HepG2 (cell line): ENCODE results near the gene ARAP1. TPM values are rescaled to one million over a fixed set of nuclear protein-coding genes. Genes with fewer than 3 reads are reported as not detected.

Source experiments
- ATAC-seq: fragments of 200-7000 bp; cut with Tn5 transposase; 3 replicates; pipeline ENCODE4 v1.9.1; 2020; ENCODE audit warnings: mild to moderate bottlenecking, moderate library complexity
- BruUV-seq: library from RNA; stranded (reverse); fragments of 400-500 nt; replicated peaks from 2 replicates; lab custom pipeline; 2021; lab: Mats Ljungman, UMichigan
- CTCF ChIA-PET: fragments of 300-600 bp; formaldehyde crosslinking; extraction: SDS; loops from one replicate; lab custom pipeline; 2021; ENCODE audit warnings: low total read pairs, inconsistent platforms, low intra/inter-chr PET ratio; lab: Yijun Ruan, JAX
- POLR2A ChIA-PET: fragments of 350-600 bp; sonication (Branson Sonifier 250); formaldehyde crosslinking; loops from one replicate; lab custom pipeline; 2020; ENCODE audit warnings: antibody characterized with exemption, inconsistent platforms; lab: Yijun Ruan, JAX
- DNase-seq: peaks from one replicate; pipeline ENCODE4 v3.0.0-alpha.2; 2015; ENCODE audit warnings: low spot score
- FAIRE-seq: peaks from 3 replicates; lab custom pipeline; 2011; peaks lifted over from hg19 to GRCh38; lab: Jason Lieb, UNC
- H2AFZ ChIP-seq: one replicate; pipeline ENCODE4 v1.6.1; 2011; ENCODE audit warnings: low read length, inconsistent platforms
- H3K27ac ChIP-seq: fragments of 300-600 bp; 3 replicates; pipeline ENCODE4 v1.8.0; 2011; ENCODE audit warnings: mixed run types, mild to moderate bottlenecking, mixed read lengths, low read length, inconsistent platforms; ENCODE audit not compliant: insufficient read depth; ENCODE audit errors: extremely low read length
- H3K27me3 ChIP-seq, 2 experiments: fragments of 200-600 bp in 1 of 2; 2 replicates in 1 of 2; 3 replicates in 1 of 2; pipeline versions ENCODE4 v1.6.0 to v1.8.0; 2011; ENCODE audit warnings: low read length in 2 of 2, mild to moderate bottlenecking in 2 of 2, moderate library complexity in 2 of 2, inconsistent platforms in 1 of 2; ENCODE audit not compliant: insufficient read depth in 2 of 2, control insufficient read depth in 1 of 2
- H3K36me3 ChIP-seq, 2 experiments: fragments of 200-600 bp in 1 of 2; replicated peaks in 1 of 2; 2 replicates in 1 of 2; 3 replicates in 1 of 2; pipeline versions ENCODE4 v1.5.1 to v1.8.0; 2011; ENCODE audit warnings: low read length in 2 of 2, inconsistent platforms in 1 of 2; ENCODE audit not compliant: insufficient read depth in 2 of 2, control insufficient read depth in 1 of 2
- H3K4me1 ChIP-seq: 2 replicates; pipeline ENCODE4 v1.5.1; 2012; ENCODE audit warnings: low read length, inconsistent platforms; ENCODE audit not compliant: insufficient read depth
- H3K4me2 ChIP-seq: 2 replicates; pipeline ENCODE4 v1.6.0; 2011; ENCODE audit warnings: low read depth, low read length, inconsistent platforms
- H3K4me3 ChIP-seq, 3 experiments: fragments of 200-600 bp in 1 of 3; sonication (generic), shearing (Covaris generic) in 1 of 3; replicated peaks in 1 of 3; 2 replicates each; pipeline ENCODE4 v1.5.1; 2011 to 2016; ENCODE audit warnings: low read length in 3 of 3, inconsistent platforms in 2 of 3, low read depth in 2 of 3, mild to moderate bottlenecking in 2 of 3, control low read depth in 1 of 3, mixed read lengths in 1 of 3; ENCODE audit not compliant: insufficient read depth in 1 of 3
- H3K79me2 ChIP-seq: one replicate; pipeline ENCODE4 v1.6.1; 2011; ENCODE audit warnings: low read length, inconsistent platforms; ENCODE audit not compliant: insufficient read depth
- H3K9ac ChIP-seq: 2 replicates; pipeline ENCODE4 v1.6.0; 2011; ENCODE audit warnings: mild to moderate bottlenecking, low read depth, low read length, inconsistent platforms; ENCODE audit not compliant: insufficient read depth
- H3K9me3 ChIP-seq: 2 replicates; pipeline ENCODE4 v1.5.1; 2012; ENCODE audit warnings: mild to moderate bottlenecking, low read length
- H4K20me1 ChIP-seq: 2 replicates; pipeline ENCODE4 v1.6.0; 2011; ENCODE audit warnings: inconsistent platforms, mild to moderate bottlenecking, low read length, moderate library complexity; ENCODE audit not compliant: insufficient read depth
- MAFK ChIP-seq, 2 experiments: IDR thresholded peaks in 1 of 2; conservative IDR thresholded peaks in 1 of 2; 2 replicates each; pipeline ENCODE4 v1.6.1; 2011; ENCODE audit warnings: improper control_type of control experiment in 2 of 2, low read length in 2 of 2
- ZSCAN29 ChIP-seq: sonication (generic); formaldehyde crosslinking; conservative IDR thresholded peaks from 2 replicates; pipeline ENCODE4 v1.4.0; 2020; ENCODE audit warnings: mild to moderate bottlenecking, missing genetic modification reagents
- WGBS: methylation state at CpG from one replicate; pipeline ENCODE4 v1.1.6; 2017; ENCODE audit warnings: low lambda C conversion rate; 5-methylcytosine and 5-hydroxymethylcytosine counted together
- in situ Hi-C: cut with HindIII; loops from 2 replicates; pipeline ENCODE4 v1.10.0; 2017; ENCODE audit warnings: low pct_unique_long_range_greater_than_20kb; ENCODE audit not compliant: extremely low pct_ligation_motif_present
- intact Hi-C: fragments of 100-400 bp; cut with micrococcal nuclease; formaldehyde crosslinking; loops from one replicate; pipeline ENCODE4 v1.10.0; 2022; ENCODE audit not compliant: unreplicated experiment
- polyA plus RNA-seq, 8 experiments: library from polyadenylated mRNA; depleted of rRNA in 3 of 8; stranded (reverse) in 7 of 8; unstranded in 1 of 8; fragments of >200 nt; fragmentation: Illumina TruSeq in 4 of 8; extraction: Trizol in 4 of 8; gene quantifications; 2 replicates each; pipeline versions ENCODE4 v1.2.1 to v1.2.3, GENCODE V29; 2011 to 2016; ENCODE audit warnings: low read depth in 4 of 8, missing spikeins in 1 of 8, mixed read lengths in 1 of 8; ENCODE audit not compliant: insufficient read depth in 1 of 8
- total RNA-seq, 5 experiments: library from RNA; depleted of rRNA; stranded (reverse); fragments of >200 nt; fragmentation: Illumina TruSeq; extraction: Trizol; gene quantifications; 2 replicates each; pipeline ENCODE4 v1.2.3, GENCODE V29; 2016; ENCODE audit warnings: low read depth in 1 of 5
- TF ChIP-seq, protein P1 (sequence below): fragments of 450-650 bp; IDR thresholded peaks from 2 replicates; pipeline ENCODE4 v1.6.1; 2016
- TF ChIP-seq, protein P2 (sequence below): sonication (generic); formaldehyde crosslinking; IDR thresholded peaks from 2 replicates; pipeline ENCODE4 v1.4.0; 2020; ENCODE audit warnings: missing genetic modification reagents

Gene ARAP1
- total and polyA plus RNA-seq, 2 of the 13 experiments (the other 11 are each of a cell fraction or from before 2014, with no cell fraction given) = 43.2 to 55.5 TPM

DNA sequence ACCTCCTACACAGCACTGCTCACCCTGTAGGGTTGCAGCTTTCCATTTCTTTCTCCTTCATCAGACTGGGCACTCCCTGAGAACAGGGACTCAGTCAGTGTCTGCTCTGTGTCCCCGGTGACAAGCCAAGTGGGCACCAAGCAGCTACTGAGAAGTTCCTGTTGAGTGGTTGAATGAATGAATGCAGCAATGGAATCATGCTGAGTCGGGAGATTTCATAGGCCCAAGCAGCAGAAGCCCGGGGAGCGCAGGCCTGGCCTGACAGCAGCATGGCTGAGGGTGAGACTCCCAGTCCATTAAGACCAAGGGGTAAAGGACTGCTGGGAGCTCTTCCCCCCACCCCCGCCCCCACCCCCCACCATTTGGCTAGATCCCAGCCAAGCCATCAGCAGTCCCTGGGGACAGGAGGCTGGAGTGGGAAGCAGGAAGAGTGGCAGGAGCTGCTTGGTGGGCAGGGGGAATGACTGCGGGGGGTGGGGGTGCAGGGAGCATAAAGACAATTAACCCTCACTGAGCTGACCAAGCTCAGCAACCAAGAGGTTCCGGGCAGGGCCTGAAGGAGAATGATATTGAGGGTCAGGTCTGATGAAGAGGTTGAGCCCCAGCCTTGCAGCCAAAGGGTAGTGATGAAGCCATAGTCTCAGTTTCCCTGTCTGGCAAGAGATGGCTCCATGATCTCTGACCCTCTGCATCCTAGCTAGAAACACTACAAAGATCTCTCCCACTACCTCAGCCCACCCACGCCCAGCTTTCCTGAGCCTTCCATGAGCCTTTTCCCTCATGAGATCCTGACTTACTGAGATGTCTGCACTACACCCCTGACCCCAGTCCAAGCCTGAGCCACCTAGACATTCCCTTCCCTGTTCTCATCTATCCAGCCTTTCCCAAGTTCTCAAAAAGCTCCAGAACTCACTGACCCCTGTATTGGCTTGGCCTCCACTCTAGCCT is 80.8 kb downstream of the ARAP1 start:
- H3K4me2 ChIP-seq = no peak overlapping the region
- no peak for ATAC-seq
- no peaks in the 10 kb centered on the region for H3K4me1 ChIP-seq
- in situ Hi-C loops (no loop called here), intact Hi-C loops (no loop called here)
- no peaks in the 10 kb centered on the region for H3K36me3 ChIP-seq
- H4K20me1 ChIP-seq = no peaks in the 10 kb centered on the region
- H3K27me3 ChIP-seq = peaks cover 0 to 47% of the 10 kb centered on the region in 2 experiments
- ChIA-PET POLR2A (no interaction called here), CTCF (no interaction called here)
- no peak for FAIRE-seq
- BruUV-seq = no TSS peak
- H2AFZ ChIP-seq = no peak overlapping the region
- no peak overlapping the region for H3K9ac ChIP-seq
- no peak overlapping the region for H3K4me3 ChIP-seq
- TF ChIP-seq ZSCAN29 (CRISPR knock-in tag) (no peak), MAFK (conservative IDR thresholded peaks at IDR 0.05 in 1 of 2, IDR thresholded peaks at IDR 0.05 in 1 of 2; ENCODE audit: low read length in 2 of 2) (peak; percentile 22; a peak in 1 of 4 replicates)
- H3K9me3 ChIP-seq = peaks cover 12% of the 10 kb centered on the region
- no peak overlapping the region for H3K27ac ChIP-seq
- 0% methylated on average over 6 of the region's 8 CpGs for WGBS
- no peaks in the 10 kb centered on the region for H3K79me2 ChIP-seq
- no peak for DNase-seq

DNA sequence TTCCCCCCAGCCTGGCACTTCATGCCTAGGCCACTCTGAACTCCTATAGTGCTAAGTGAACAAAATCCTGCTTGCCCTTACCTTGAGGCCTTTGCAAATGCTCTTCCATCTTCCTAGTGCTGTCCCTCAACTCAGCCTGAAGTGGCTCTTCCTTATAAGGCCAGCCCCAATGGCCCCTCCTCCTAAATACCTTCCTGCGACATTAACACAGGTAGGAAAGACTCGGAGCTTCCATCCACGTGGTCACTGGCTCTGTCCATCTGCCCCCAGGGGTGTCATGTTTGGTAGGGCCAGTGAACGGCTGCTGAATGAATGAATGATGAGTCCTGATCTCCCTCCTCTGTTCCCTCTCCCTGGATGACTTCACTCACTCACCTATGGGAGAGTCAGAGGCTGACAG is 82.2 kb downstream of the ARAP1 start:
- ChIA-PET POLR2A (no interaction called here), CTCF (no interaction called here)
- H3K36me3 ChIP-seq = no peaks in the 10 kb centered on the region
- no peak for FAIRE-seq
- no peak overlapping the region for H3K4me3 ChIP-seq
- intact Hi-C loops = no loop called here
- WGBS = 21% methylated on average over 4 of the region's 4 CpGs
- no peak overlapping the region for H3K4me2 ChIP-seq
- no peak for DNase-seq
- no peak for ATAC-seq
- no peak overlapping the region for H3K9ac ChIP-seq
- peaks cover 12% of the 10 kb centered on the region for H3K9me3 ChIP-seq
- no peak overlapping the region for H3K27ac ChIP-seq
- TF ChIP-seq, protein P1, sequence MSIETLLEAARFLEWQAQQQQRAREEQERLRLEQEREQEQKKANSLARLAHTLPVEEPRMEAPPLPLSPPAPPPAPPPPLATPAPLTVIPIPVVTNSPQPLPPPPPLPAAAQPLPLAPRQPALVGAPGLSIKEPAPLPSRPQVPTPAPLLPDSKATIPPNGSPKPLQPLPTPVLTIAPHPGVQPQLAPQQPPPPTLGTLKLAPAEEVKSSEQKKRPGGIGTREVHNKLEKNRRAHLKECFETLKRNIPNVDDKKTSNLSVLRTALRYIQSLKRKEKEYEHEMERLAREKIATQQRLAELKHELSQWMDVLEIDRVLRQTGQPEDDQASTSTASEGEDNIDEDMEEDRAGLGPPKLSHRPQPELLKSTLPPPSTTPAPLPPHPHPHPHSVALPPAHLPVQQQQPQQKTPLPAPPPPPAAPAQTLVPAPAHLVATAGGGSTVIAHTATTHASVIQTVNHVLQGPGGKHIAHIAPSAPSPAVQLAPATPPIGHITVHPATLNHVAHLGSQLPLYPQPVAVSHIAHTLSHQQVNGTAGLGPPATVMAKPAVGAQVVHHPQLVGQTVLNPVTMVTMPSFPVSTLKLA = peak; percentile 83
- TF ChIP-seq, protein P2, sequence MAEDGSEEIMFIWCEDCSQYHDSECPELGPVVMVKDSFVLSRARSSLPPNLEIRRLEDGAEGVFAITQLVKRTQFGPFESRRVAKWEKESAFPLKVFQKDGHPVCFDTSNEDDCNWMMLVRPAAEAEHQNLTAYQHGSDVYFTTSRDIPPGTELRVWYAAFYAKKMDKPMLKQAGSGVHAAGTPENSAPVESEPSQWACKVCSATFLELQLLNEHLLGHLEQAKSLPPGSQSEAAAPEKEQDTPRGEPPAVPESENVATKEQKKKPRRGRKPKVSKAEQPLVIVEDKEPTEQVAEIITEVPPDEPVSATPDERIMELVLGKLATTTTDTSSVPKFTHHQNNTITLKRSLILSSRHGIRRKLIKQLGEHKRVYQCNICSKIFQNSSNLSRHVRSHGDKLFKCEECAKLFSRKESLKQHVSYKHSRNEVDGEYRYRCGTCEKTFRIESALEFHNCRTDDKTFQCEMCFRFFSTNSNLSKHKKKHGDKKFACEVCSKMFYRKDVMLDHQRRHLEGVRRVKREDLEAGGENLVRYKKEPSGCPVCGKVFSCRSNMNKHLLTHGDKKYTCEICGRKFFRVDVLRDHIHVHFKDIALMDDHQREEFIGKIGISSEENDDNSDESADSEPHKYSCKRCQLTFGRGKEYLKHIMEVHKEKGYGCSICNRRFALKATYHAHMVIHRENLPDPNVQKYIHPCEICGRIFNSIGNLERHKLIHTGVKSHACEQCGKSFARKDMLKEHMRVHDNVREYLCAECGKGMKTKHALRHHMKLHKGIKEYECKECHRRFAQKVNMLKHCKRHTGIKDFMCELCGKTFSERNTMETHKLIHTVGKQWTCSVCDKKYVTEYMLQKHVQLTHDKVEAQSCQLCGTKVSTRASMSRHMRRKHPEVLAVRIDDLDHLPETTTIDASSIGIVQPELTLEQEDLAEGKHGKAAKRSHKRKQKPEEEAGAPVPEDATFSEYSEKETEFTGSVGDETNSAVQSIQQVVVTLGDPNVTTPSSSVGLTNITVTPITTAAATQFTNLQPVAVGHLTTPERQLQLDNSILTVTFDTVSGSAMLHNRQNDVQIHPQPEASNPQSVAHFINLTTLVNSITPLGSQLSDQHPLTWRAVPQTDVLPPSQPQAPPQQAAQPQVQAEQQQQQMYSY (CRISPR knock-in tag) = no peak
- in situ Hi-C loops = no loop called here
- no peaks in the 10 kb centered on the region for H4K20me1 ChIP-seq
- H3K4me1 ChIP-seq = no peaks in the 10 kb centered on the region
- no TSS peak for BruUV-seq
- peaks cover 1 to 33% of the 10 kb centered on the region in 2 experiments for H3K27me3 ChIP-seq
- H2AFZ ChIP-seq = no peak overlapping the region
- H3K79me2 ChIP-seq = no peaks in the 10 kb centered on the region
